Fibroblast of lung (primary cell): ENCODE measurements around the gene TEX19. TPM values are rescaled to one million over a fixed set of nuclear protein-coding genes. Genes with fewer than 3 reads are reported as not detected.

Experiments used
- DNase-seq, 2 donors: peaks; one replicate each; pipeline versions ENCODE4 v3.0.0 to v3.0.0-alpha.2; 2010; ENCODE audit warnings: low read depth in 2 of 2
- H2AFZ ChIP-seq: 2 replicates; pipeline ENCODE4 v1.5.1; 2012; ENCODE audit warnings: low read length, control low read depth, inconsistent platforms
- H3K27ac ChIP-seq: 2 replicates; pipeline ENCODE4 v1.5.1; 2011; ENCODE audit warnings: low read length, control low read depth; ENCODE audit not compliant: insufficient read depth
- H3K27me3 ChIP-seq: 2 replicates; pipeline ENCODE4 v1.5.1; 2011; ENCODE audit warnings: mild to moderate bottlenecking, low read length; ENCODE audit not compliant: control insufficient read depth, insufficient read depth
- H3K36me3 ChIP-seq: 2 replicates; pipeline ENCODE4 v1.5.1; 2011; ENCODE audit warnings: low read length; ENCODE audit not compliant: control insufficient read depth, insufficient read depth
- H3K4me1 ChIP-seq: 2 replicates; pipeline ENCODE4 v1.5.1; 2011; ENCODE audit warnings: low read length; ENCODE audit not compliant: control insufficient read depth, insufficient read depth; ENCODE audit errors: extremely low read depth
- H3K4me2 ChIP-seq: 2 replicates; pipeline ENCODE4 v1.5.1; 2011; ENCODE audit warnings: low read length, control low read depth; ENCODE audit not compliant: insufficient read depth; ENCODE audit errors: extremely low read depth
- H3K4me3 ChIP-seq, 4 experiments: fragments of 200-600 bp in 1 of 4; sonication (generic) in 1 of 4; replicated peaks in 1 of 4; 2 replicates each; pipeline ENCODE4 v1.5.1; 2011 to 2016; ENCODE audit warnings: low read length in 4 of 4, low read depth in 3 of 4, mild to moderate bottlenecking in 3 of 4, control low read depth in 2 of 4, inconsistent platforms in 1 of 4, mixed read lengths in 1 of 4; ENCODE audit not compliant: insufficient read depth in 1 of 4; ENCODE audit errors: control extremely low read depth in 1 of 4
- H3K79me2 ChIP-seq: 2 replicates; pipeline ENCODE4 v1.5.1; 2012; ENCODE audit warnings: mild to moderate bottlenecking, low read length, inconsistent platforms; ENCODE audit not compliant: control insufficient read depth, insufficient read depth
- H3K9ac ChIP-seq: 2 replicates; pipeline ENCODE4 v1.5.1; 2011; ENCODE audit warnings: mild to moderate bottlenecking, low read length, control low read depth; ENCODE audit not compliant: insufficient read depth
- H3K9me3 ChIP-seq: 2 replicates; pipeline ENCODE4 v1.5.1; 2012; ENCODE audit warnings: low read depth, low read length; ENCODE audit not compliant: control insufficient read depth, insufficient read depth
- H4K20me1 ChIP-seq: 2 replicates; pipeline ENCODE4 v1.5.1; 2011; ENCODE audit warnings: low read length; ENCODE audit not compliant: control insufficient read depth, insufficient read depth; ENCODE audit errors: extremely low read depth
- CTCF ChIP-seq, 2 donors: IDR thresholded peaks in 1 of 2; conservative IDR thresholded peaks in 1 of 2; 1 replicate in 1 of 2; 2 replicates in 1 of 2; pipeline ENCODE4 v1.5.1; 2011 to 2012; ENCODE audit warnings: low read length in 2 of 2, control low read depth in 1 of 2, inconsistent platforms in 1 of 2, low read depth in 1 of 2, mild to moderate bottlenecking in 1 of 2
- EZH2 ChIP-seq: IDR thresholded peaks from 2 replicates; pipeline ENCODE4 v1.5.1; 2012; ENCODE audit warnings: low read length, control low read depth, mild to moderate bottlenecking; ENCODE audit errors: missing control alignments
- polyA plus RNA-seq, 2 donors: library from polyadenylated mRNA; depleted of rRNA in 1 of 2; stranded (reverse) in 1 of 2; unstranded in 1 of 2; fragments of >200 nt; gene quantifications; 2 replicates each; pipeline ENCODE4 v1.2.1, GENCODE V29; 2011 to 2012; ENCODE audit warnings: missing spikeins in 1 of 2
- total RNA-seq: library from RNA; depleted of rRNA; stranded (reverse); fragments of >200 nt; gene quantifications from 2 replicates; pipeline ENCODE4 v1.2.1, GENCODE V29; 2014

The TEX19 gene
- total and polyA plus RNA-seq, 2 donors (not counting 1 experiment from before 2014, with no cell fraction given): 0.05 to 0.17 TPM

GRCh38 chr17:82402865-82403264 is 43.8 kb downstream of the TEX19 start:
- Histone ChIP-seq H3K27me3 (no peaks in the 10 kb centered on the region), H3K27ac (no peak overlapping the region), H3K4me3 (no peak overlapping the region), H3K9ac (no peak overlapping the region), H4K20me1 (no peaks in the 10 kb centered on the region), H3K4me1 (peaks cover 9% of the 10 kb centered on the region), H2AFZ (no peak overlapping the region), H3K36me3 (peaks cover 5% of the 10 kb centered on the region), H3K9me3 (no peaks in the 10 kb centered on the region), H3K79me2 (no peaks in the 10 kb centered on the region), H3K4me2 (no peak overlapping the region)
- TF ChIP-seq EZH2 (no peak), CTCF (conservative IDR thresholded peaks at IDR 0.05 in 1 of 2, IDR thresholded peaks at IDR 0.05 in 1 of 2; ENCODE audit: low read depth in 1 of 2, low read length in 2 of 2) (no peak)
- no peak for DNase-seq

GRCh38 chr17:82403662-82404660 is 44.9 kb downstream of the TEX19 start:
- Histone ChIP-seq H3K79me2 (no peaks in the 10 kb centered on the region), H3K9me3 (no peaks in the 10 kb centered on the region), H3K9ac (no peak overlapping the region), H3K4me1 (peaks cover 9% of the 10 kb centered on the region), H3K36me3 (peaks cover 5% of the 10 kb centered on the region), H3K4me2 (no peak overlapping the region), H3K27me3 (no peaks in the 10 kb centered on the region), H3K4me3 (no peak overlapping the region), H3K27ac (no peak overlapping the region), H2AFZ (no peak overlapping the region), H4K20me1 (no peaks in the 10 kb centered on the region)
- TF ChIP-seq EZH2 (no peak), CTCF (conservative IDR thresholded peaks at IDR 0.05 in 1 of 2, IDR thresholded peaks at IDR 0.05 in 1 of 2; ENCODE audit: low read depth in 1 of 2, low read length in 2 of 2) (no peak)
- no peak for DNase-seq

DNA sequence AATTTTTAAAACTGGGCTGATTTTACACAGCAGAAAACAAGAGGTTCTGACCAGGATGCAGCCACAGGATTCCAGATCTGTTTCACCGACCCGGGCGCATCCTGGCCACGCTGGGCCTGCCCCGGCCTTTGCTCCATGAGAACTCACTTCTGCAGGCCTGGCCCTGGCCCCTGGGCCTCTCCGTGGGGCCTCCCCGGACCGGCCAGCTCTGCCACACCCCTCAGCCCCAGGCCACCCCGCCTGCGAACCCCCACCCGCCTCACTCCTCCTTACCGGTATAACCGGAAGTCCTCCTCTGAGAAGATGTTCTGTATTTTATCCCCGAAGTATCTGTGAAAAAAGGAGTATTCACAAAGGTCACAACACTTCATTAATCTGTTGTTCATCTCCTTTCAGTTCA is 46.0 kb downstream of the TEX19 start:
- Histone ChIP-seq H4K20me1 (no peaks in the 10 kb centered on the region), H3K4me3 (no peak overlapping the region), H3K9me3 (no peaks in the 10 kb centered on the region), H3K79me2 (no peaks in the 10 kb centered on the region), H2AFZ (no peak overlapping the region), H3K27ac (no peak overlapping the region), H3K27me3 (no peaks in the 10 kb centered on the region), H3K4me2 (no peak overlapping the region), H3K4me1 (no peaks in the 10 kb centered on the region), H3K9ac (no peak overlapping the region), H3K36me3 (peaks cover 5% of the 10 kb centered on the region)
- TF ChIP-seq EZH2: no peak
- TF ChIP-seq CTCF (conservative IDR thresholded peaks at IDR 0.05 in 1 of 2, IDR thresholded peaks at IDR 0.05 in 1 of 2; ENCODE audit: low read depth in 1 of 2, low read length in 2 of 2): no peak
- DNase-seq: no peak
